Thoracic aorta (tissue), 2 donors: Measurements from ENCODE around the gene ATP6V1G3. TPM values are rescaled to one million over a fixed set of nuclear protein-coding genes. Genes with fewer than 3 reads are reported as not detected.

ENCODE experiments used
- ATAC-seq: fragments of 150-250 bp; one replicate; pipeline ENCODE4 v1.8.0; 2017; ENCODE audit warnings: low read depth; ENCODE audit not compliant: insufficient number of reproducible peaks, low FRiP score
- DNase-seq: peaks from one replicate; pipeline ENCODE4 v3.0.0-alpha.2; 2020; ENCODE audit warnings: low spot score
- H3K27ac ChIP-seq, 2 donors: fragments of 200-600 bp; sonication (generic); 1 replicate in 1 of 2; 2 replicates in 1 of 2; pipeline ENCODE4 v1.5.1; 2016; ENCODE audit warnings: mild to moderate bottlenecking in 2 of 2, moderate library complexity in 2 of 2
- H3K27me3 ChIP-seq: fragments of 200-600 bp; sonication (generic); replicated peaks from 2 replicates; pipeline ENCODE4 v1.6.0; 2016; ENCODE audit warnings: mild to moderate bottlenecking; ENCODE audit not compliant: insufficient read depth
- H3K36me3 ChIP-seq: fragments of 200-600 bp; sonication (generic); one replicate; pipeline ENCODE4 v1.5.1; 2016
- H3K4me1 ChIP-seq, 2 donors: fragments of 200-600 bp; sonication (generic); 1 replicate in 1 of 2; 2 replicates in 1 of 2; pipeline versions ENCODE4 v1.5.1 to v1.6.0; 2016; ENCODE audit warnings: low read depth in 2 of 2, mild to moderate bottlenecking in 1 of 2; ENCODE audit not compliant: control insufficient read depth in 1 of 2
- H3K4me3 ChIP-seq: fragments of 200-600 bp; sonication (generic); 2 replicates; pipeline ENCODE4 v1.5.1; 2016; ENCODE audit warnings: mild to moderate bottlenecking
- H3K9me3 ChIP-seq: fragments of 200-600 bp; sonication (generic); 2 replicates; pipeline ENCODE4 v1.5.1; 2016
- total RNA-seq, 2 donors: library from RNA; depleted of rRNA; stranded (reverse); fragments of >200 nt; gene quantifications; one replicate each; pipeline versions ENCODE4 v1.1.0 to v1.2.3, GENCODE V29; 2016
- TF ChIP-seq, protein P1 (sequence below): fragments of 200-600 bp; sonication (generic); IDR thresholded peaks from one replicate; pipeline ENCODE4 v1.5.1; 2019; ENCODE audit warnings: antibody characterized with exemption

ATP6V1G3 gene
- total RNA-seq, 2 donors from 2014 or later: not detected

GRCh38 chr1:198563583-198563982 lies 23.1 kb upstream of the ATP6V1G3 start:
- ATAC-seq (no peak), DNase-seq (no peak)
- Histone ChIP-seq H3K4me1 (no peaks in the 10 kb centered on the region), H3K36me3 (no peaks in the 10 kb centered on the region), H3K4me3 (no peak overlapping the region), H3K27me3 (no peaks in the 10 kb centered on the region), H3K27ac (no peak overlapping the region), H3K9me3 (no peaks in the 10 kb centered on the region)
- TF ChIP-seq, protein P1, sequence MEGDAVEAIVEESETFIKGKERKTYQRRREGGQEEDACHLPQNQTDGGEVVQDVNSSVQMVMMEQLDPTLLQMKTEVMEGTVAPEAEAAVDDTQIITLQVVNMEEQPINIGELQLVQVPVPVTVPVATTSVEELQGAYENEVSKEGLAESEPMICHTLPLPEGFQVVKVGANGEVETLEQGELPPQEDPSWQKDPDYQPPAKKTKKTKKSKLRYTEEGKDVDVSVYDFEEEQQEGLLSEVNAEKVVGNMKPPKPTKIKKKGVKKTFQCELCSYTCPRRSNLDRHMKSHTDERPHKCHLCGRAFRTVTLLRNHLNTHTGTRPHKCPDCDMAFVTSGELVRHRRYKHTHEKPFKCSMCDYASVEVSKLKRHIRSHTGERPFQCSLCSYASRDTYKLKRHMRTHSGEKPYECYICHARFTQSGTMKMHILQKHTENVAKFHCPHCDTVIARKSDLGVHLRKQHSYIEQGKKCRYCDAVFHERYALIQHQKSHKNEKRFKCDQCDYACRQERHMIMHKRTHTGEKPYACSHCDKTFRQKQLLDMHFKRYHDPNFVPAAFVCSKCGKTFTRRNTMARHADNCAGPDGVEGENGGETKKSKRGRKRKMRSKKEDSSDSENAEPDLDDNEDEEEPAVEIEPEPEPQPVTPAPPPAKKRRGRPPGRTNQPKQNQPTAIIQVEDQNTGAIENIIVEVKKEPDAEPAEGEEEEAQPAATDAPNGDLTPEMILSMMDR: no peak

GRCh38 chr1:198560161-198560560 lies 19.7 kb upstream of the ATP6V1G3 start:
- ATAC-seq (no peak), DNase-seq (no peak)
- Histone ChIP-seq H3K4me3 (no peak overlapping the region), H3K36me3 (no peaks in the 10 kb centered on the region), H3K4me1 (no peaks in the 10 kb centered on the region), H3K27ac (no peak overlapping the region), H3K27me3 (no peaks in the 10 kb centered on the region), H3K9me3 (no peaks in the 10 kb centered on the region)
- TF ChIP-seq, protein P1: no peak

DNA sequence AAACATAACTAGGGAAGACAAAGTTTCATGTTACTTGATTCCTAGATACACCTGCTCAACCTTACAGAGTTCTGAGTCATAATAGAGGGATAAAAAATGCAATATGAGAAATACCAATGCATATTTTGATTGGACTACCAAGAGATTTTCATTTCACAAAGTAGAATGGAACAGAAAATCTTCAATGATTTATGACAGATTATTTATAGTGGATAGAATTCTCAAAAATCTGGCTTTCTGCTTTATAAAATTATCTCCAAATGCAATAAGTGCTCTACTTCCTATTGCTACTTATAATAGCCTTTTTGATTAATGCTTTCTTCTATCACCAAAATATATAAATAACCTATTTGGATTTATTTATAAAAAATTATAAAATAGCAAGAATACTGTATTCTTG lies 18.9 kb upstream of the ATP6V1G3 start:
- no peaks in the 10 kb centered on the region for H3K27me3 ChIP-seq
- H3K4me1 ChIP-seq: no peaks in the 10 kb centered on the region
- TF ChIP-seq, protein P1: no peak
- no peaks in the 10 kb centered on the region for H3K9me3 ChIP-seq
- no peak overlapping the region for H3K4me3 ChIP-seq
- H3K27ac ChIP-seq: no peak overlapping the region
- ATAC-seq (no peak), DNase-seq (no peak)
- no peaks in the 10 kb centered on the region for H3K36me3 ChIP-seq

DNA sequence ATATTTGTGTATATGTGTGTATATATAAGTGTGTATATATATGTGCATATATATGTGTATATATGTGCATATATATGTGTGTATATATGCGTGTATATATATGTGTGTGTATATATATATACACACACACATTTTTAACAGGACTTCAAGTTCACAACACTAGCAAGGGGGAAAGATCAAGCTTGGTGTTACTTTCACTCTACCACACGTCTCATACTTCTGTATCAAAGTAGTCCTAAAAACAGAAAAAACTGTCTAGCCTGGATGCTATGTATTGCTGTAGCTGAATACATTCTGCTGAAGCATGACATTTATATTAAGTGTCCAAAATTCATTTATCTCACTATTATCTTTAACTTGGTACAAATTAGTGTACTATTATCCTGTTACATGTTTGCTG lies 17.9 kb upstream of the ATP6V1G3 start:
- TF ChIP-seq, protein P1: no peak
- Histone ChIP-seq H3K9me3 (no peaks in the 10 kb centered on the region), H3K4me1 (no peaks in the 10 kb centered on the region), H3K36me3 (no peaks in the 10 kb centered on the region), H3K4me3 (no peak overlapping the region), H3K27me3 (no peaks in the 10 kb centered on the region), H3K27ac (no peak overlapping the region)
- no peak for ATAC-seq
- DNase-seq: no peak

- H3K4me3 ChIP-seq: no peak overlapping the region
- no peak for ATAC-seq
- no peaks in the 10 kb centered on the region for H3K27me3 ChIP-seq
- H3K27ac ChIP-seq: no peak overlapping the region
- no peaks in the 10 kb centered on the region for H3K4me1 ChIP-seq
- TF ChIP-seq, protein P1: no peak
- H3K36me3 ChIP-seq: no peaks in the 10 kb centered on the region
- no peak for DNase-seq
- H3K9me3 ChIP-seq: no peaks in the 10 kb centered on the region
Observed at GRCh38 chr1:198556971-198557370, 16.5 kb upstream of the ATP6V1G3 start.
